WERI-Rb-1 (cell line): ENCODE data around the gene PPP2R3A.

Source experiments
- DNase-seq: peaks from one replicate; pipeline ENCODE4 v3.0.0-alpha.2; 2020
- H3K27ac ChIP-seq: fragments of 250-450 bp; sonication (Bioruptor Pico); 2 replicates; pipeline ENCODE4 v1.5.1; 2020; ENCODE audit warnings: mild to moderate bottlenecking, moderate library complexity
- H3K27me3 ChIP-seq: fragments of 250-450 bp; sonication (Bioruptor Pico); 2 replicates; pipeline ENCODE4 v1.5.1; 2021; ENCODE audit warnings: mild to moderate bottlenecking, low read depth, moderate library complexity; ENCODE audit not compliant: insufficient read depth, severe bottlenecking
- H3K36me3 ChIP-seq: fragments of 250-450 bp; sonication (Bioruptor Pico); 2 replicates; pipeline ENCODE4 v1.5.1; 2020; ENCODE audit warnings: mild to moderate bottlenecking, moderate library complexity
- H3K4me3 ChIP-seq: 2 replicates; pipeline ENCODE4 v1.5.1; 2011; ENCODE audit warnings: low read depth, mild to moderate bottlenecking, control low read depth, low read length
- H3K9me3 ChIP-seq: fragments of 250-450 bp; sonication (Bioruptor Pico); 2 replicates; pipeline ENCODE4 v1.5.1; 2021; ENCODE audit warnings: mild to moderate bottlenecking, moderate library complexity; ENCODE audit not compliant: severe bottlenecking
- CTCF ChIP-seq: IDR thresholded peaks from 2 replicates; pipeline ENCODE4 v1.5.1; 2011; ENCODE audit warnings: low read depth, mild to moderate bottlenecking, control low read depth, inconsistent platforms, low read length

The PPP2R3A gene

GRCh38 chr3:136055491-136055890 is 90.0 kb downstream of the PPP2R3A start:
- Histone ChIP-seq H3K9me3 (no peaks in the 10 kb centered on the region), H3K4me3 (no peak overlapping the region), H3K27me3 (no peaks in the 10 kb centered on the region), H3K36me3 (no peaks in the 10 kb centered on the region), H3K27ac (no peak overlapping the region)
- TF ChIP-seq CTCF: no peak
- DNase-seq: no peak

GRCh38 chr3:136067211-136067610 is 101.7 kb downstream of the PPP2R3A start:
- Histone ChIP-seq H3K27me3 (no peaks in the 10 kb centered on the region), H3K36me3 (no peaks in the 10 kb centered on the region), H3K9me3 (no peaks in the 10 kb centered on the region), H3K27ac (no peak overlapping the region), H3K4me3 (no peak overlapping the region)
- no peak for TF ChIP-seq CTCF
- DNase-seq: no peak

GRCh38 chr3:136068708-136069107 is 103.2 kb downstream of the PPP2R3A start:
- Histone ChIP-seq H3K27ac (no peak overlapping the region), H3K9me3 (no peaks in the 10 kb centered on the region), H3K4me3 (no peak overlapping the region), H3K36me3 (no peaks in the 10 kb centered on the region), H3K27me3 (no peaks in the 10 kb centered on the region)
- TF ChIP-seq CTCF: no peak
- no peak for DNase-seq

- TF ChIP-seq CTCF: no peak
- no peak for DNase-seq
- H3K27me3 ChIP-seq: no peaks in the 10 kb centered on the region
- H3K9me3 ChIP-seq: no peaks in the 10 kb centered on the region
- H3K4me3 ChIP-seq: no peak overlapping the region
- H3K27ac ChIP-seq: no peak overlapping the region
- no peaks in the 10 kb centered on the region for H3K36me3 ChIP-seq
These were observed 104.4 kb downstream of the PPP2R3A start for GRCh38 chr3:136069933-136070332.

- H3K27me3 ChIP-seq: no peaks in the 10 kb centered on the region
- H3K9me3 ChIP-seq: no peaks in the 10 kb centered on the region
- no peaks in the 10 kb centered on the region for H3K36me3 ChIP-seq
- H3K27ac ChIP-seq: no peak overlapping the region
- no peak for TF ChIP-seq CTCF
- no peak for DNase-seq
- no peak overlapping the region for H3K4me3 ChIP-seq
These were observed 104.8 kb downstream of the PPP2R3A start for GRCh38 chr3:136070334-136070733.
